AG09309 (cell line): ENCODE data around the gene MAP3K7CL.

Experiments used
- DNase-seq: peaks from one replicate; pipeline ENCODE4 v3.0.0-alpha.2; 2010; ENCODE audit warnings: low read depth
- H3K4me3 ChIP-seq: 2 replicates; pipeline ENCODE4 v1.5.1; 2011; ENCODE audit warnings: mild to moderate bottlenecking, low read depth, low read length, moderate library complexity; ENCODE audit not compliant: control insufficient read depth
- TF ChIP-seq, protein P1 (sequence below): IDR thresholded peaks from 2 replicates; pipeline ENCODE4 v1.5.1; 2011; ENCODE audit warnings: mild to moderate bottlenecking, low read depth, low read length, inconsistent platforms; ENCODE audit not compliant: insufficient read depth, control insufficient read depth; ENCODE audit errors: missing control alignments

MAP3K7CL gene

DNA sequence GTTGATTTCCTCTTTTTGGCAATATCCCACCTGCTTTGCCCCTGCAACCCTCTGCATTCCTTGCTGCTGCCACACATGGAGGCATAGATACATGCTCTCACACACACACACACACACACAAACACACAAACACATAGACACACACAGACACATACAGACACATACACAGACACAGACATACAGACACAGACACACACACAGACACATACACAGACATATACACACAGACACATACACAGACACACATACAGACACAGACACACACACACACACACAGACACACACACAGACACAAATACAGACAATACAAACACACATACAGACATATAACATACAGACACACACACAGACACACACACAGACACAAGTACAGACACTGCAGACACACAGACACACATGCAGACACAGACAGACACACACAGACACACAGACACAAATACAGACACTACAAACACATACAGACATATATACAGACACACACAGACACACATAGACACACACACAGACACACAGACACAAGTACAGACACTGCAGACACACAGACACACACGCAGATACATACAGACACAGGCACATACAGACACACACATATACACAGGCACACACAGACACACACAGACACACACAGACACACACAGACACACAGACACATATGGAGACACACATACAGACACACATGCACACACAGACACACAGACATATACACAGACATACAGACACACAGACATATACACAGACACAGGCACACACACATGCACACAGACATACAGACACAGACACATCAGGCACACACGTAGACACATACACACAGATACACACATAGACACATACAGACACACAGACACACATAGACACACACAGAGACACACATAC is 83.3 kb downstream of the MAP3K7CL start:
- TF ChIP-seq, protein P1, sequence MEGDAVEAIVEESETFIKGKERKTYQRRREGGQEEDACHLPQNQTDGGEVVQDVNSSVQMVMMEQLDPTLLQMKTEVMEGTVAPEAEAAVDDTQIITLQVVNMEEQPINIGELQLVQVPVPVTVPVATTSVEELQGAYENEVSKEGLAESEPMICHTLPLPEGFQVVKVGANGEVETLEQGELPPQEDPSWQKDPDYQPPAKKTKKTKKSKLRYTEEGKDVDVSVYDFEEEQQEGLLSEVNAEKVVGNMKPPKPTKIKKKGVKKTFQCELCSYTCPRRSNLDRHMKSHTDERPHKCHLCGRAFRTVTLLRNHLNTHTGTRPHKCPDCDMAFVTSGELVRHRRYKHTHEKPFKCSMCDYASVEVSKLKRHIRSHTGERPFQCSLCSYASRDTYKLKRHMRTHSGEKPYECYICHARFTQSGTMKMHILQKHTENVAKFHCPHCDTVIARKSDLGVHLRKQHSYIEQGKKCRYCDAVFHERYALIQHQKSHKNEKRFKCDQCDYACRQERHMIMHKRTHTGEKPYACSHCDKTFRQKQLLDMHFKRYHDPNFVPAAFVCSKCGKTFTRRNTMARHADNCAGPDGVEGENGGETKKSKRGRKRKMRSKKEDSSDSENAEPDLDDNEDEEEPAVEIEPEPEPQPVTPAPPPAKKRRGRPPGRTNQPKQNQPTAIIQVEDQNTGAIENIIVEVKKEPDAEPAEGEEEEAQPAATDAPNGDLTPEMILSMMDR = no peak
- DNase-seq = no peak
- no peak overlapping the region for H3K4me3 ChIP-seq

DNA sequence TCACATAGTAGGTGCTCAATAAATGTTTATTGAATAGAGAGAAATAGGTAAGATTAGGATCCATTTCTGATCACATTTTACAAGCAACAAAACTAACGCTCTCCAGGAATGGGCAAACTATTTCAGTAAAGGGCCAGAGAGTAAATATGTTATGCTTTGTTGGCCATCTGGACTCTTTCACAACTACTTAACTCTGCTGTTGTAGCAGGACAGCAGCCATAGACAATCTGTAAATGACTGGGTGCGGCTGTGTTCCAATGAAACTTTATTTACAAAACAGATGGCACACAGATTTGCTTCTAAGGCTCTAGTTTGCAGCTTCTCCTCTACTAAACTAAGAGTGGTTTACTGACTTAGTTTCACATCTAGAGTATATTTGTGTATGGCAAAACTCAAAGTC is 85.3 kb downstream of the MAP3K7CL start:
- DNase-seq = no peak
- H3K4me3 ChIP-seq = no peak overlapping the region
- TF ChIP-seq, protein P1 = no peak

- peak; percentile 95 for DNase-seq
- no peak overlapping the region for H3K4me3 ChIP-seq
- TF ChIP-seq, protein P1 = no peak
Observed at GRCh38 chr21:29217818-29218291, 87.4 kb downstream of the MAP3K7CL start.

DNA sequence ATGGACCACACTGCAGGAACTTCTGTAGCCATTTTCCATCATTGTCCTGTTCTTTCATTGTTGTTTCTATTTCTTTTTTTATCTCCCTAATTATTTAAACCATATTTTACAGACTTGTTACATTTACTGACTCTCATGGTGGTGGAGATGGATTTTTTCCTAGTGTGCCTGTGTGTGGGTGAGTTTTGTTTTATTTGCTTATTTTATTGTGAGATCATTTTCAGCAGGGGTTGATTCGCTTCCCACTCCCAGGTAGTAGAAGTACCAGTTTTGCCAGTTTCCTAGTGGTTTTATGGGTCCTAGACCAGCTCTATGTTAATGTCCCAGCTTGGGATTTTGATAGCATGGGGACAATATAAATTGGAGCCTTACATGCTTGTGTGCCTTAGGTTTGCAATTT is 88.3 kb downstream of the MAP3K7CL start:
- TF ChIP-seq, protein P1 = no peak
- DNase-seq = no peak
- no peak overlapping the region for H3K4me3 ChIP-seq

GRCh38 chr21:29219165-29219770 is 88.8 kb downstream of the MAP3K7CL start:
- TF ChIP-seq, protein P1 = no peak
- DNase-seq = no peak

GRCh38 chr21:29221253-29221744 is 90.9 kb downstream of the MAP3K7CL start:
- TF ChIP-seq, protein P1 = no peak
- no peak for DNase-seq

More at GRCh38 chr21:29219165-29219770, 88.8 kb downstream of the MAP3K7CL start:
- no peak overlapping the region for H3K4me3 ChIP-seq

More at GRCh38 chr21:29221253-29221744, 90.9 kb downstream of the MAP3K7CL start:
- H3K4me3 ChIP-seq = no peak overlapping the region
